NCI-H526 (cell line): ENCODE measurements around the gene RFTN1.

ENCODE experiments used
- DNase-seq, 2 experiments: peaks; one replicate each; lab custom pipeline; 2025; lab: John Stamatoyannopoulos, UW

Gene RFTN1

GRCh38 chr3:16304061-16305010 lies 209.2 kb downstream of the RFTN1 start:
- DNase-seq: no peak

- DNase-seq: no peak
These were observed 210.4 kb downstream of the RFTN1 start for GRCh38 chr3:16303037-16303575.

DNA sequence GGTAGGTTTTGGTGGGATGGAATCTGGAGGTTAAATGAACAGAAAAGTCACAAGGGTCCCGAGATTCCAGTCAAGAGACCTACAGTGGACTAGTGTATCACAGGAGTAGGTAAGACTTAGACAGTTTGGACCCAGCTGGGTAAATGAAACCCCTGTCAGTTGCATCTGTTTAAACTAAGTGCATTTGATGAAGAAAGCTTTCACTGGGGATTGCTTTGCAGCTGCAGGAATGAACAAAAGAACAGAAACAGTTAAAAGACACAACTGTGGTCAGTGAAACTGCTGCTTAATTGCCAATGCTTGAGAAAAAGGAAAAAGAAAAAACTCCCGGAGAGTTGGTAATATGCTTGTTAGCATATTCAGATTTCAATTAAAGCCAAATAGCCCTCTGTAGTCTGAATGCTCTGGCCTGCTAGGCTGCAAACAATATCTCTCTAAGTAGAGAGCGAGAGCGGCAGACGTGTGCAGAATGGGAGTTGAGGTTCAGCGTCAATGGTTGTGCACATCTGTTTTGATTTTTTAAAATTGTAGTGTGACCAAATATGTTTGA lies 211.3 kb downstream of the RFTN1 start:
- DNase-seq: no peak

- DNase-seq: no peak
These were observed 212.0 kb downstream of the RFTN1 start for GRCh38 chr3:16301507-16301906.

DNA sequence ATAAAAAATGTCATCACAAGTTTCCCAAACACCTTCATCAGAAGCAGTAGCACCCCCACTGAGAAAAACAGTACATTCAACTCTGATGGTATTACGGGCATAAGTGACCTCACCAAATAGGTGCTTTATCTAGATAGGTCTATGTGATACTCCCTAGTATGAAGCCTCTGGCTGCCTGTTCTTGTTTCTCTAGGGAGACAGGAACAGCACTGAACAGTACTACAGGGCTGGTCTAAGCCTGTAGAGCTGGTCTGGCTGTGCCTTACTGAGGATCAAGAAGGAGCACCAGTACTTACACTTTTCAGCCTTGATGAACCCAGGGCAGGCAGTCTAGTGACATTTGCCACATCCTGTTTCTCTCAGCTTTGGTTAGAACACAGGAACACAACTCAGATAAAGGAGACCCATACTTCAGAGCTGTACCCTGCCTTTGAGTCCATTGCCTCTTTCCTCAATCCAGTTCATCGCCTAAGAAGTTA lies 212.6 kb downstream of the RFTN1 start:
- no peak for DNase-seq

DNA sequence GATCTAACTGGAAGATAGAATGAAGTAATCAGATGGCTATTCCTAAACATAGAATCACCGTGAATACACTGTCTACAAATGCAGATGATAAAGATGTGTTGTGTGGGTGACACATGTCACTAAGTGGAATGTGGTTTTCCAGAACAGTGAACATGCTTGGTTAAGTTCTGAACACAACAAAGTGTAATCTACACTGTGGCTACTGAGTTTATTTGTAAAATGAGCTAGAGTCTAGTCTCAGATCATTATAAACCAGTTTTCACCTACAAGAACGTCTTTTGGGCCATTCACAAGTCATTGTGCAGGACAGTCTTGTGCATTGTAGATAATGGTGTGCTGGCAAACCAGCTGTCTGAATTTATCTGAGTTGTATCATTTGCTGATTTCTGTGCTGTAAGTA lies 213.2 kb downstream of the RFTN1 start:
- DNase-seq: no peak

GRCh38 chr3:16299746-16300145 lies 213.8 kb downstream of the RFTN1 start:
- no peak for DNase-seq

GRCh38 chr3:16298891-16299290 lies 214.6 kb downstream of the RFTN1 start:
- DNase-seq: no peak

- no peak for DNase-seq
These were observed 215.3 kb downstream of the RFTN1 start for GRCh38 chr3:16297997-16298885.

DNA sequence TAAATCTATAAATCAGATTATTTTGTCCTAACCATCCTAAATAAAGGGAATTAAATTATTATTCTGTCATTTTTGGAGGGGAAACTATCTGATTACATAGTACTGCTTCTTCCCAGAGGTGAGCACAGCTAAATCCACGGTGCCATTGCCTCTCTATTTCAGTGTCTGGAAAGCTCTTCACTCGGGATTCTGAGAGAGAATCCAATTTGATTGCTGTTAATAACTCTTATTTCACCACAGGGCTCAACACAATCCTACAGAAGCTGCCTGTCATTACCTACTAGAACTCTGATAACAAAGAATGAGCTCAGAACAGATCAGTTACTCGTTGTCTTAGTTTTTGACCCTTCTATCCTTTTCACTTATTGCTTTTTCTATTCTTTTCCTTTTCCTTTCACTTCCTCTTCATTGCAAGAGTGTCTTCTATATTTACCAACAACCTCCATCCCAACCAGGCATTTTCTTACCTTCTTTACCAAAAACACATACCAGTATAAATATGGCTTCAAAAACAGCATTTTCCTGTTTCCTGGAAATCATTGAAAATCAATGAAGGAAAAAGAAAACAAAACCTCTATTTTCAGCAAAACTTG lies 218.1 kb downstream of the RFTN1 start:
- DNase-seq: no peak

- DNase-seq: no peak
These were observed 218.7 kb downstream of the RFTN1 start for GRCh38 chr3:16294844-16295243.

GRCh38 chr3:16290827-16291196 lies 222.7 kb downstream of the RFTN1 start:
- no peak for DNase-seq

DNA sequence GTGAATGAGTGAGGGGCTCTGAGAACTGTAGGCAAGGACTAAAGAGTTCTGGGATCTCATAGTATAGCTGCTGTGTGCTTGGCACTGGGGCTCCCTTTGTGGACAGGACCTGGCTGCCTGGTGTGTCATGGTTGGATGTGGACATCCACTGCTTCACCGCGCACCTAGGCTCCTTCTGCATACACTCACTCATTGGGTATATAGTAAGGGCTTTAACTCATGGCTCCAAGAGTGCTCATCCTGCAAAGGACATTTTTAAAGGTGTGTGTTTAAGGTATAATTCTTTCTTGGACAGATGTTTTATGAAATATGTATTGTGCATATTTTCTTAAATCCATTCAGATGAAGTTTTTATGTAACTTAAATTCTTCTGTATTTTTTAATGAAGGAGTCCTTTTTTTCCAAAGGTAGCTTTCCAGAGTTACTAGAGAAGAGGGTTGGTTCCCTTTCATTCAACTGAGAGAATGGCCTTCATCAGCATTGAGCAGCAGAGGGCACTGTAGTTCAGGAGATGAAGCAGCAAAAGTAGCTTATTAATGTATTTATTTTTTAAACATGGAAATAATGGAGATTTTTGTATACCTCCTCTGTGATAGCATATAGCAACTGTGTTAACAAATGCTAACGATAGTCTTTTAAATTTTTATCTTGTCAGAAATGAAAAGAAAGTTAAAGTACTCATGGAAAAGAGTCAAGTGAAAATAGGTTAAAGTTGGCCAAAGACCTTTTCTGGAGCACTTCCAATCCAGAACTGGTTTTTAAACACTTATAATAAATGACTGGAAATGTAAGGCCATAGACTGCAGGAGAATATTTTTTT lies 223.3 kb downstream of the RFTN1 start:
- DNase-seq: peak in 1 of 2 experiments; percentile 40

DNA sequence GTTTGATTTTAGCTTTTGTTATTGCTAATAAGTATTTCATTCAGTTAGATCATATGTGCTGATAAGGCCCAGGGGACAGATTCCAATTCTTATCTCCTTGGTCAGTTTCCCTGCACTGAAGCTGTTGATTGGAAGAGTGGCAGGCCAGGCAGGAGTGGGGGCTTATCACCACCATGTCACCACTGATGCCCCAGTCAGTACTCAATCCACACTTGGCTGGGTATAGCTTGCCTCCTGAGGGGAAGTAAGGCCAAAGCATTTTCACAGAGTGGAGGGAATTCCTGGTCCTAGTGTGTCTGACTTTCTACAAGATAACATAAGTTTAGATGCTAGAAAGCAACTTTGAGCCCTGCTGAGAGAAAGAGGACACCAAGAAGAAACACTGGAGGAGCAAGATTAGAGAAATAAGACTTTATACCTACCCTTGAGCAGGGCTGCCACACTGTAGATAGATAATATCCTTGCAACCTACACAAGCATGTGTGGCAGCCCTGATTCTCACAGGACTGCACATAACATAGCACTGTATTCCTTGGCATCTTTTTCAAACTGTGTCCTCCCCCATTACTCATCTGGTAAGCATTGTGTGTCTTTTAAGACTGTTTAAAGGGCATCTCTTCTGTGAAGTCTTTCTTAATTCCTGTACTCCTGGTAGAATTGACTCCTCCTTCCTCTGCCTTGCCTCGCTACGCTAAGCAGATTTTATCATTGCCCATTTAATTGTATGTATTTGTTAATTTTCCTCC lies 224.2 kb downstream of the RFTN1 start:
- no peak for DNase-seq

DNA sequence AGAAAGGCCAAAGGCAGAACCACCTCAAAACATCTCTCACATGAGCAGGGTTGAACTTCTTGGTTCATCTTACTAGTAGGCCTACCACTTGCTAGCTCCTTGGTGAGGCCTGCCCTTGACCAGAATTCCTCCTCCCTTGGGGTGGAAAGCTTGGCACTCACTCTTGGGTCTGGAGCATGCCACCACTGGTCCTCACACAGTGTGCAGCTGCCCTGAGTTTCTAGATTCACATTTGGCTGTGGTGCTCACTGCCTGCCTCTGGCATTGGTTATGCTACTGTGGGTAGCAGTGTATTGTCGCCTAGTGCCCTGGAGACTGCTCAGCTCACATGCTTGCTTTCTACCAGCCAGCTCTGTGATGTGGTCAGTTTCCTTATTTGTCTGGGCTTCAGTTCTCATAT lies 224.8 kb downstream of the RFTN1 start:
- DNase-seq: no peak

DNA sequence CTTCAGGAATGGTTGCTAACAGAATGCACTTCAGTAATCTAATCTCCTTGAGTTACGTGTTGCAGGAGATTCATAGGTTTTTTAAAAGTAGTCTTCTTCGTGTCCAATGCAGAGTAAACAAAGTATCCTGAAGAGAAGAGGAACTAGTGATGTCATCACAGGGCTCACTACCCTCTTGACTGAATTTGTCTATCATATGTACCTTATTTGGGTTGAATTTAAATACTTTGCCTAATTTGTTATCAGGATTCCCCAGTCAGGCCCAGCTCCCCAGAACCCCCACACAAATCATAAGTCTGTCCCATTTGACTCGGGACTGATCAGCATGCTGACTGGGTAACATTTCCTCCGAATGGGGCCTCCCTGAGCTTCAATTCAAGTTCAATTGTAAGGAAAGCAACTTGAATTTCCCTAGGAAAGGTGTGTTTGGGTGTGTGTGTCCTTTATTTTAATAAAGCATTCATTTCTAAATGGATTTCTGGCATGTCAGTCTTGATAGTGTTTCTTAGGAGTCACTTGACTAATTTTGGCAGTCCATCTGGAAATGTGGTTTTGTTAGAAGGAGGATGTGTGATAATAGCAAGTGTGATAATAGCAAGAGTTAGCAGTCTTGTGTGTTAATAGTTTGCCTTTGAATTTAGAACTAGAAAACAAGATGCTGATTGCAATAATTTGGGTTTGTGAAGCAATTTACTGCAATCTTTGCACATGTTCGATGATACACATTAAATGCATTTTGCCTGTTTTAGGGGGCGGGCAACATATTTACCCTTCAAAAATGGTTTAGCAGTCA lies 226.6 kb downstream of the RFTN1 start:
- DNase-seq: no peak

- DNase-seq: no peak
These were observed 227.3 kb downstream of the RFTN1 start for GRCh38 chr3:16286161-16286560.

DNA sequence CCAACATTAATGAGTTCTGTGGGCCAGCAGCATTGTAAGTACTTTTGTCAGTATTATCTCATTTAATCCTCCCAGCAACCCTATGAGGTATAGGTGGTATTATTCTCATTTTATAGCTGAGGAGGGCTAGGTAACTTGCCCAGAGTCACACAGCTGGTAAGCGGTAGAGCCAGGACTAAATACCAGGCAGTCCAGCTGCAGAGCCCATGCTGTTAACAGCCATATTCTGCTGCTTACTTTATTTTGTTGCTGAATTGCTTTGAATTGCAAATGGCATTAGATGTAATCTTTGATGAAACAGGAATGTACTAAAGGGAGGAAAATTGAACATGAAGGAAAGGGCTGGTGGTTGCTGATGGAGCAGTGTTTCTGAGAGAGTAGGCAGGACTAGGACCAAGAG lies 228.9 kb downstream of the RFTN1 start:
- DNase-seq: peak in 1 of 2 experiments; percentile 22

DNA sequence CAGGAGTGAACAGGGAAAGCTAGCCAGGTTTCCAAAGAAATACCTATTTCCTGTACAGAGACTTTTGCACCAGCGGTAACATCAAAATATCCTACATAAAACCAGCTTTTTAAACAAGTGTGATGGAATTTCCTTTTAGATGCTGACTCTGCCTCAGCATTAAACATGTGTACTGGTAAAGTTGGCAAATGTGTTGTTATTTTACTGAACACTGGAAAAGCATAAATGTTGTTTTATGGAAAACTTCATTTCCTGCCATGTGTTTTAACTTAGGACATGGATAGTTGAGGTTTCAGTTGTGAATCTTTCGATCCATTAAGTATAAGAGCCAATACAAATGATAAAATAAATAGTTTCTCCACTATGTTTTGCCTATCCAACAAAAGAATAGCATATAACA lies 232.8 kb downstream of the RFTN1 start:
- no peak for DNase-seq
